Kidney epithelial cell (primary cell): ENCODE results near the gene NCAM1. TPM values are rescaled to one million over a fixed set of nuclear protein-coding genes. Genes with fewer than 3 reads are reported as not detected.

Experiments
- DNase-seq: peaks from one replicate; pipeline ENCODE4 v3.0.0-alpha.2; 2010; ENCODE audit warnings: low read depth
- H3K27me3 ChIP-seq: 2 replicates; pipeline ENCODE4 v1.6.0; 2011; ENCODE audit warnings: low read length; ENCODE audit not compliant: control insufficient read depth, insufficient read depth
- H3K36me3 ChIP-seq: 2 replicates; pipeline ENCODE4 v1.5.1; 2011; ENCODE audit warnings: low read length; ENCODE audit not compliant: control insufficient read depth, insufficient read depth
- H3K4me3 ChIP-seq: 2 replicates; pipeline ENCODE4 v1.5.1; 2011; ENCODE audit warnings: low read depth, mild to moderate bottlenecking, control low read depth, low read length
- CTCF ChIP-seq: IDR thresholded peaks from 2 replicates; pipeline ENCODE4 v1.5.1; 2011; ENCODE audit warnings: mild to moderate bottlenecking, moderate library complexity, low read length, control low read depth, inconsistent platforms; ENCODE audit not compliant: insufficient read depth, poor library complexity, severe bottlenecking
- total RNA-seq: library from RNA; depleted of rRNA; stranded (reverse); fragments of >200 nt; gene quantifications from 2 replicates; pipeline ENCODE4 v1.2.3, GENCODE V29; 2015

NCAM1 gene
- total RNA-seq, 1 donor from 2014 or later = 16.5 TPM

GRCh38 chr11:113006896-113007445, 45.8 kb downstream of the NCAM1 start:
- DNase-seq = no peak
- TF ChIP-seq CTCF = no peak
- Histone ChIP-seq H3K4me3 (no peak overlapping the region), H3K36me3 (no peaks in the 10 kb centered on the region), H3K27me3 (no peaks in the 10 kb centered on the region)

GRCh38 chr11:113014262-113015097, 53.3 kb downstream of the NCAM1 start:
- DNase-seq = no peak
- Histone ChIP-seq H3K27me3 (no peaks in the 10 kb centered on the region), H3K36me3 (no peaks in the 10 kb centered on the region), H3K4me3 (no peak overlapping the region)
- TF ChIP-seq CTCF = no peak

GRCh38 chr11:113015098-113015455, 53.9 kb downstream of the NCAM1 start:
- no peak overlapping the region for H3K4me3 ChIP-seq
- no peaks in the 10 kb centered on the region for H3K27me3 ChIP-seq
- DNase-seq = no peak
- no peak for TF ChIP-seq CTCF
- no peaks in the 10 kb centered on the region for H3K36me3 ChIP-seq

GRCh38 chr11:113016905-113017304, 55.7 kb downstream of the NCAM1 start:
- no peak for TF ChIP-seq CTCF
- Histone ChIP-seq H3K4me3 (no peak overlapping the region), H3K36me3 (no peaks in the 10 kb centered on the region), H3K27me3 (no peaks in the 10 kb centered on the region)
- no peak for DNase-seq

- no peak for DNase-seq
- Histone ChIP-seq H3K27me3 (no peaks in the 10 kb centered on the region), H3K36me3 (no peaks in the 10 kb centered on the region), H3K4me3 (no peak overlapping the region)
- no peak for TF ChIP-seq CTCF
These were observed 57.7 kb downstream of the NCAM1 start for GRCh38 chr11:113018913-113019312.

GRCh38 chr11:113019711-113020110, 58.5 kb downstream of the NCAM1 start:
- no peak for DNase-seq
- H3K4me3 ChIP-seq = no peak overlapping the region
- no peaks in the 10 kb centered on the region for H3K36me3 ChIP-seq
- no peak for TF ChIP-seq CTCF
- no peaks in the 10 kb centered on the region for H3K27me3 ChIP-seq
